Transverse colon (tissue), 4 donors: ENCODE results near the gene TTC22.

Source experiments
- EP300 ChIP-seq: sonication (generic); formaldehyde crosslinking; IDR thresholded peaks from one replicate; pipeline ENCODE4 v1.6.1; 2017; ENCODE audit warnings: antibody characterized with exemption, low read depth
- POLR2A ChIP-seq: fragments of 450-650 bp; IDR thresholded peaks from one replicate; pipeline ENCODE4 v1.6.1; 2016; ENCODE audit warnings: antibody characterized with exemption, mild to moderate bottlenecking, moderate library complexity
- POLR2AphosphoS5 ChIP-seq, 3 donors: sonication (generic); formaldehyde crosslinking; IDR thresholded peaks; one replicate each; pipeline ENCODE4 v1.6.1; 2016; ENCODE audit warnings: antibody characterized with exemption in 3 of 3
- TF ChIP-seq, protein P1 (sequence below), 5 experiments: fragments of 200-600 bp in 3 of 5; fragments of 450-650 bp in 2 of 5; sonication (generic) in 3 of 5; IDR thresholded peaks; 1 replicate in 2 of 5; 2 replicates in 3 of 5; pipeline ENCODE4 v1.5.1; 2016 to 2017; ENCODE audit warnings: antibody characterized with exemption in 5 of 5, inconsistent platforms in 3 of 5, mild to moderate bottlenecking in 2 of 5, moderate library complexity in 1 of 5

DNA sequence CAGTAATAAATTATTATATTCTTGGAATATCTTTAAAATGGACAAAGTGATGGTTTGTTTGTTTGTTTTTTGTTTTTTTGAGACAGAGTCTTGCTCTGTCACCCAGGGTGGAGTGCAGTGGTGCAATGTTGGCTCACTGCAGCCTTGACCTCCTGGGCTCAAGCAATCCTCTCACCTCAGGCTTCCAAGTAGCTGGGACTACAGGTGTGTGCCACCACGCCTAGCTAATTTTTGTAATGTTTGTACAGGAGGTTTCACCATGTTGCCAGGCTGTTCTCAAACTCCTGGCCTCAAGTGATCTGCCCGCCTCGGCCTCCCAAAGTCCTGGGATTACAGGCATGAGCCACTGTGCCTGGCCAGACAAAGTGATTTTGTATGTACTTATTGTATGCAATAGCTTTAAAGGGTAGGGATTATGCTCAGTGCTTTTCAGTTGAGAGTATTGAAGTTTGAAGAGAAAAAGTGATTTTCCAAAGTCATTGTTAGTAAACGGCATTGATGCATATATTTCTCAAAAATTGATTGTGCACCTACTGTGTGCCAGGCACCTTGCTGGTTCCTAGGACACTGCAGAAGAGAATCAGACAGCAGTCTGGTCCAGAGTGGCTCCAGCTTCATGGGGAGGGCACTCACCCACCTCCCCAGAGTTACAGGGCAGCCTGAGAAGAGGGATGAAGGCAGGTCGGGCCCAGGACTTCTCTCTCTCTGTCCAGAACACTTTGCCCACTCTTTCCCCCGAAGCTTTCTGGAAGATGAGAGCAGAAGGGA is 34.2 kb upstream of the TTC22 start:
- TF ChIP-seq, protein P1, sequence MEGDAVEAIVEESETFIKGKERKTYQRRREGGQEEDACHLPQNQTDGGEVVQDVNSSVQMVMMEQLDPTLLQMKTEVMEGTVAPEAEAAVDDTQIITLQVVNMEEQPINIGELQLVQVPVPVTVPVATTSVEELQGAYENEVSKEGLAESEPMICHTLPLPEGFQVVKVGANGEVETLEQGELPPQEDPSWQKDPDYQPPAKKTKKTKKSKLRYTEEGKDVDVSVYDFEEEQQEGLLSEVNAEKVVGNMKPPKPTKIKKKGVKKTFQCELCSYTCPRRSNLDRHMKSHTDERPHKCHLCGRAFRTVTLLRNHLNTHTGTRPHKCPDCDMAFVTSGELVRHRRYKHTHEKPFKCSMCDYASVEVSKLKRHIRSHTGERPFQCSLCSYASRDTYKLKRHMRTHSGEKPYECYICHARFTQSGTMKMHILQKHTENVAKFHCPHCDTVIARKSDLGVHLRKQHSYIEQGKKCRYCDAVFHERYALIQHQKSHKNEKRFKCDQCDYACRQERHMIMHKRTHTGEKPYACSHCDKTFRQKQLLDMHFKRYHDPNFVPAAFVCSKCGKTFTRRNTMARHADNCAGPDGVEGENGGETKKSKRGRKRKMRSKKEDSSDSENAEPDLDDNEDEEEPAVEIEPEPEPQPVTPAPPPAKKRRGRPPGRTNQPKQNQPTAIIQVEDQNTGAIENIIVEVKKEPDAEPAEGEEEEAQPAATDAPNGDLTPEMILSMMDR (IDR thresholded peaks at IDR 0.05): no peak
- TF ChIP-seq EP300 (no peak), POLR2A (no peak), POLR2AphosphoS5 (IDR thresholded peaks at IDR 0.05) (no peak)
